Osteocyte (in vitro differentiated cells): ENCODE measurements around the gene FHIP1A. TPM values are rescaled to one million over a fixed set of nuclear protein-coding genes. Genes with fewer than 3 reads are reported as not detected.

Source experiments
- DNase-seq: peaks from one replicate; pipeline ENCODE4 v3.0.0; 2021; ENCODE audit warnings: mixed read lengths; ENCODE audit not compliant: unreplicated experiment; ENCODE audit errors: extremely low spot score
- H3K27ac Mint-ChIP-seq: one replicate; pipeline ENCODE4 v1.8.0; 2021; ENCODE audit warnings: mild to moderate bottlenecking, mixed read lengths; ENCODE audit not compliant: unreplicated experiment
- H3K27me3 Mint-ChIP-seq: one replicate; pipeline ENCODE4 v1.8.0; 2021; ENCODE audit warnings: mixed read lengths; ENCODE audit not compliant: unreplicated experiment
- H3K36me3 Mint-ChIP-seq: one replicate; pipeline ENCODE4 v1.8.0; 2021; ENCODE audit warnings: mixed read lengths; ENCODE audit not compliant: unreplicated experiment
- H3K4me1 Mint-ChIP-seq: one replicate; pipeline ENCODE4 v1.8.0; 2021; ENCODE audit warnings: mixed read lengths; ENCODE audit not compliant: unreplicated experiment
- H3K4me3 Mint-ChIP-seq: one replicate; pipeline ENCODE4 v1.8.0; 2021; ENCODE audit warnings: mild to moderate bottlenecking, moderate library complexity, mixed read lengths; ENCODE audit not compliant: unreplicated experiment
- H3K9me3 Mint-ChIP-seq: one replicate; pipeline ENCODE4 v1.8.0; 2021; ENCODE audit warnings: mixed read lengths; ENCODE audit not compliant: unreplicated experiment
- CTCF ChIP-seq: fragments of 200-600 bp; sonication (generic); IDR thresholded peaks from 2 replicates; pipeline ENCODE4 v1.5.0; 2021; ENCODE audit warnings: antibody characterized with exemption, mild to moderate bottlenecking, moderate library complexity
- total RNA-seq: library from RNA; stranded (reverse); gene quantifications from 2 replicates; pipeline ENCODE4 v1.2.1, GENCODE V29; 2021

The FHIP1A gene
- total RNA-seq, 1 donor from 2014 or later = 0.86 TPM

GRCh38 chr4:151446208-151446607, 37.2 kb downstream of the FHIP1A start:
- peaks cover 2% of the 10 kb centered on the region for H3K27me3 Mint-ChIP-seq
- H3K36me3 Mint-ChIP-seq = no peaks in the 10 kb centered on the region
- H3K4me3 Mint-ChIP-seq = no peak overlapping the region
- H3K27ac Mint-ChIP-seq = no peak overlapping the region
- no peaks in the 10 kb centered on the region for H3K4me1 Mint-ChIP-seq
- no peak for DNase-seq
- H3K9me3 Mint-ChIP-seq = no peaks in the 10 kb centered on the region
- no peak for TF ChIP-seq CTCF

- H3K27me3 Mint-ChIP-seq = peaks cover 4% of the 10 kb centered on the region
- H3K27ac Mint-ChIP-seq = no peak overlapping the region
- no peak for DNase-seq
- H3K4me3 Mint-ChIP-seq = no peak overlapping the region
- no peaks in the 10 kb centered on the region for H3K36me3 Mint-ChIP-seq
- no peaks in the 10 kb centered on the region for H3K4me1 Mint-ChIP-seq
- no peak for TF ChIP-seq CTCF
- no peaks in the 10 kb centered on the region for H3K9me3 Mint-ChIP-seq
Observed at GRCh38 chr4:151454513-151454912, 45.5 kb downstream of the FHIP1A start.

- no peak for TF ChIP-seq CTCF
- Mint-ChIP-seq H3K27ac (no peak overlapping the region), H3K36me3 (no peaks in the 10 kb centered on the region), H3K9me3 (no peaks in the 10 kb centered on the region), H3K27me3 (peaks cover 4% of the 10 kb centered on the region), H3K4me3 (no peak overlapping the region), H3K4me1 (no peaks in the 10 kb centered on the region)
- no peak for DNase-seq
Observed at GRCh38 chr4:151455212-151455611, 46.2 kb downstream of the FHIP1A start.

- Mint-ChIP-seq H3K4me3 (no peak overlapping the region), H3K27ac (no peak overlapping the region), H3K36me3 (no peaks in the 10 kb centered on the region), H3K9me3 (no peaks in the 10 kb centered on the region), H3K27me3 (peaks cover 4% of the 10 kb centered on the region), H3K4me1 (no peaks in the 10 kb centered on the region)
- TF ChIP-seq CTCF = no peak
- DNase-seq = no peak
Observed at GRCh38 chr4:151458148-151458547, 49.2 kb downstream of the FHIP1A start.

Other genes starting within 250 kb of the FHIP1A start
- gene PRSS48, start 132.0 kb upstream of the FHIP1A start, total RNA-seq = not detected in 2 replicates
- 28.5 and 32.4 TPM in 2 replicates for gene SH3D19, start 83.6 kb upstream of the FHIP1A start, total RNA-seq